GM23338 (cell line): Measurements from ENCODE around the gene NAP1L4. TPM values are rescaled to one million over a fixed set of nuclear protein-coding genes. Genes with fewer than 3 reads are reported as not detected.

Experiments used
- ATAC-seq: fragments of 200-7000 bp; cut with Tn5 transposase; 3 replicates; pipeline ENCODE4 v1.9.1; 2020
- DNase-seq: peaks from one replicate; pipeline ENCODE4 v3.0.0-alpha.2; 2015; ENCODE audit warnings: low spot score
- H2AFZ ChIP-seq: fragments of 200-600 bp; sonication (generic); 2 replicates; pipeline ENCODE4 v1.8.0; 2016; ENCODE audit warnings: antibody characterized with exemption, mild to moderate bottlenecking, moderate library complexity
- H3F3A ChIP-seq: fragments of 200-600 bp; sonication (generic); replicated peaks from 2 replicates; pipeline ENCODE4 v1.8.0; 2017; ENCODE audit warnings: antibody characterized with exemption, mixed run types, low read depth
- H3K27ac ChIP-seq: fragments of 200-600 bp; sonication (generic); 2 replicates; pipeline ENCODE4 v1.6.1; 2016; ENCODE audit warnings: low read depth
- H3K27me3 ChIP-seq: fragments of 200-600 bp; sonication (generic); 2 replicates; pipeline ENCODE4 v1.8.0; 2016; ENCODE audit warnings: mild to moderate bottlenecking, mixed run types, moderate library complexity; ENCODE audit not compliant: insufficient read depth
- H3K36me3 ChIP-seq: fragments of 200-600 bp; sonication (generic); 2 replicates; pipeline ENCODE4 v1.8.0; 2016; ENCODE audit warnings: mild to moderate bottlenecking; ENCODE audit not compliant: insufficient read depth
- H3K4me1 ChIP-seq: fragments of 200-600 bp; sonication (generic); 2 replicates; pipeline ENCODE4 v1.8.0; 2016; ENCODE audit warnings: mild to moderate bottlenecking, moderate library complexity; ENCODE audit not compliant: insufficient read depth
- H3K4me2 ChIP-seq: fragments of 200-600 bp; sonication (generic); 2 replicates; pipeline ENCODE4 v1.7.1; 2017; ENCODE audit warnings: mixed run types
- H3K4me3 ChIP-seq: fragments of 200-600 bp; sonication (generic); 2 replicates; pipeline ENCODE4 v1.6.1; 2016; ENCODE audit warnings: mixed run types
- H3K79me2 ChIP-seq: fragments of 200-600 bp; sonication (generic); replicated peaks from 2 replicates; pipeline ENCODE4 v1.8.0; 2017; ENCODE audit warnings: mild to moderate bottlenecking; ENCODE audit not compliant: insufficient read depth
- H3K9me2 ChIP-seq: fragments of 200-600 bp; sonication (generic); 2 replicates; pipeline ENCODE4 v1.8.0; 2017; ENCODE audit not compliant: insufficient read depth
- H4K20me1 ChIP-seq: fragments of 200-600 bp; sonication (generic); replicated peaks from 2 replicates; pipeline ENCODE4 v1.8.0; 2017; ENCODE audit warnings: mild to moderate bottlenecking; ENCODE audit not compliant: insufficient read depth
- H3K27ac Mint-ChIP-seq: 2 replicates; pipeline ENCODE4 v1.8.0; 2020; ENCODE audit warnings: inconsistent platforms, mild to moderate bottlenecking, moderate library complexity, mixed read lengths
- H3K27me3 Mint-ChIP-seq: 3 replicates; pipeline ENCODE4 v1.8.0; 2022; ENCODE audit warnings: low read depth, mild to moderate bottlenecking, moderate library complexity, mixed read lengths, inconsistent platforms; ENCODE audit not compliant: insufficient read depth, poor library complexity
- H3K36me3 Mint-ChIP-seq: 3 replicates; pipeline ENCODE4 v1.8.0; 2021; ENCODE audit warnings: low read depth, mild to moderate bottlenecking, inconsistent platforms, moderate library complexity, mixed read lengths
- H3K4me1 Mint-ChIP-seq: 3 replicates; pipeline ENCODE4 v1.8.0; 2020; ENCODE audit warnings: mild to moderate bottlenecking, inconsistent platforms, mixed read lengths
- H3K4me3 Mint-ChIP-seq: 3 replicates; pipeline ENCODE4 v1.8.0; 2021; ENCODE audit warnings: moderate library complexity, mild to moderate bottlenecking, inconsistent platforms, mixed read lengths
- H3K9me3 Mint-ChIP-seq: 3 replicates; pipeline ENCODE4 v1.8.0; 2020; ENCODE audit warnings: moderate library complexity, mild to moderate bottlenecking, inconsistent platforms, mixed read lengths
- EZH2phosphoT487 ChIP-seq: fragments of 200-600 bp; sonication (generic); IDR thresholded peaks from one replicate; pipeline ENCODE4 v1.8.1; 2018; ENCODE audit warnings: antibody characterized with exemption; ENCODE audit not compliant: unreplicated experiment
- JUNB ChIP-seq: IDR thresholded peaks from one replicate; pipeline ENCODE4 v1.6.1; 2016; ENCODE audit warnings: antibody characterized with exemption; ENCODE audit not compliant: unreplicated experiment
- STAT1 ChIP-seq: IDR thresholded peaks from one replicate; pipeline ENCODE4 v1.6.1; 2016; ENCODE audit warnings: antibody characterized with exemption; ENCODE audit not compliant: unreplicated experiment
- polyA plus RNA-seq: library from polyadenylated mRNA; unstranded; fragments of >200 nt; fragmentation: Nextera tagmentation; extraction: Ambion mirVana; gene quantifications from 2 replicates; pipeline ENCODE4 v1.2.1, GENCODE V29; 2016
- total RNA-seq: library from RNA; depleted of rRNA; stranded (reverse); fragments of >200 nt; shearing (Covaris generic); gene quantifications from 2 replicates; pipeline ENCODE4 v1.2.3, GENCODE V29; 2014
- TF ChIP-seq, protein P1 (sequence below): fragments of 250-450 bp; sonication (Bioruptor Pico); IDR thresholded peaks from 2 replicates; pipeline ENCODE4 v1.5.0; 2020; ENCODE audit warnings: mild to moderate bottlenecking, moderate library complexity
- TF ChIP-seq, protein P2 (sequence below), 2 experiments: fragments of 200-600 bp in 1 of 2; sonication (generic) in 1 of 2; conservative IDR thresholded peaks; 2 replicates each; pipeline versions ENCODE4 v1.5.1 to v1.6.1; 2016 to 2017; ENCODE audit warnings: antibody characterized with exemption in 2 of 2, low read depth in 2 of 2, mild to moderate bottlenecking in 2 of 2, moderate library complexity in 1 of 2

Gene NAP1L4
- total and polyA plus RNA-seq, 2 experiments from 2014 or later, result 181 to 189 TPM

DNA sequence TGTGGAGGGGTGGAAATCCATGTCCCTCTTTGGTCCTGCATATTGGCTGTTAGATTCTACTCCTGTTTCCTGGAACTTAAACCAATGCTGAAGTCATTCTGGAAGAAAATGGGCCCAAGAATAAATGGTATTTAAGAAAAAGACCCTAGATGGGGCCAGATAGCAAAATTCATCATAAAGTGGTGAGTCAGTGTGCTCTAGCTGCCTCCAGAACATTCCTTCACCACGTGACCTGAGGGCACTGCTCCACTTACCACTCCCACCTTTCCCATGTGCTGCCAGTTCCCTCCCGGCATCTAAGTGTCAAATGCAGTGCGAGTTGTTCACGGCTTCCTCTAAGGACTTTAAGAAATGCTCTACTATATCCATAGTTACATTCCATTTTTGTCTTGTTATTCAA is 30.9 kb upstream of the NAP1L4 start (continued):
- TF ChIP-seq, protein P1, sequence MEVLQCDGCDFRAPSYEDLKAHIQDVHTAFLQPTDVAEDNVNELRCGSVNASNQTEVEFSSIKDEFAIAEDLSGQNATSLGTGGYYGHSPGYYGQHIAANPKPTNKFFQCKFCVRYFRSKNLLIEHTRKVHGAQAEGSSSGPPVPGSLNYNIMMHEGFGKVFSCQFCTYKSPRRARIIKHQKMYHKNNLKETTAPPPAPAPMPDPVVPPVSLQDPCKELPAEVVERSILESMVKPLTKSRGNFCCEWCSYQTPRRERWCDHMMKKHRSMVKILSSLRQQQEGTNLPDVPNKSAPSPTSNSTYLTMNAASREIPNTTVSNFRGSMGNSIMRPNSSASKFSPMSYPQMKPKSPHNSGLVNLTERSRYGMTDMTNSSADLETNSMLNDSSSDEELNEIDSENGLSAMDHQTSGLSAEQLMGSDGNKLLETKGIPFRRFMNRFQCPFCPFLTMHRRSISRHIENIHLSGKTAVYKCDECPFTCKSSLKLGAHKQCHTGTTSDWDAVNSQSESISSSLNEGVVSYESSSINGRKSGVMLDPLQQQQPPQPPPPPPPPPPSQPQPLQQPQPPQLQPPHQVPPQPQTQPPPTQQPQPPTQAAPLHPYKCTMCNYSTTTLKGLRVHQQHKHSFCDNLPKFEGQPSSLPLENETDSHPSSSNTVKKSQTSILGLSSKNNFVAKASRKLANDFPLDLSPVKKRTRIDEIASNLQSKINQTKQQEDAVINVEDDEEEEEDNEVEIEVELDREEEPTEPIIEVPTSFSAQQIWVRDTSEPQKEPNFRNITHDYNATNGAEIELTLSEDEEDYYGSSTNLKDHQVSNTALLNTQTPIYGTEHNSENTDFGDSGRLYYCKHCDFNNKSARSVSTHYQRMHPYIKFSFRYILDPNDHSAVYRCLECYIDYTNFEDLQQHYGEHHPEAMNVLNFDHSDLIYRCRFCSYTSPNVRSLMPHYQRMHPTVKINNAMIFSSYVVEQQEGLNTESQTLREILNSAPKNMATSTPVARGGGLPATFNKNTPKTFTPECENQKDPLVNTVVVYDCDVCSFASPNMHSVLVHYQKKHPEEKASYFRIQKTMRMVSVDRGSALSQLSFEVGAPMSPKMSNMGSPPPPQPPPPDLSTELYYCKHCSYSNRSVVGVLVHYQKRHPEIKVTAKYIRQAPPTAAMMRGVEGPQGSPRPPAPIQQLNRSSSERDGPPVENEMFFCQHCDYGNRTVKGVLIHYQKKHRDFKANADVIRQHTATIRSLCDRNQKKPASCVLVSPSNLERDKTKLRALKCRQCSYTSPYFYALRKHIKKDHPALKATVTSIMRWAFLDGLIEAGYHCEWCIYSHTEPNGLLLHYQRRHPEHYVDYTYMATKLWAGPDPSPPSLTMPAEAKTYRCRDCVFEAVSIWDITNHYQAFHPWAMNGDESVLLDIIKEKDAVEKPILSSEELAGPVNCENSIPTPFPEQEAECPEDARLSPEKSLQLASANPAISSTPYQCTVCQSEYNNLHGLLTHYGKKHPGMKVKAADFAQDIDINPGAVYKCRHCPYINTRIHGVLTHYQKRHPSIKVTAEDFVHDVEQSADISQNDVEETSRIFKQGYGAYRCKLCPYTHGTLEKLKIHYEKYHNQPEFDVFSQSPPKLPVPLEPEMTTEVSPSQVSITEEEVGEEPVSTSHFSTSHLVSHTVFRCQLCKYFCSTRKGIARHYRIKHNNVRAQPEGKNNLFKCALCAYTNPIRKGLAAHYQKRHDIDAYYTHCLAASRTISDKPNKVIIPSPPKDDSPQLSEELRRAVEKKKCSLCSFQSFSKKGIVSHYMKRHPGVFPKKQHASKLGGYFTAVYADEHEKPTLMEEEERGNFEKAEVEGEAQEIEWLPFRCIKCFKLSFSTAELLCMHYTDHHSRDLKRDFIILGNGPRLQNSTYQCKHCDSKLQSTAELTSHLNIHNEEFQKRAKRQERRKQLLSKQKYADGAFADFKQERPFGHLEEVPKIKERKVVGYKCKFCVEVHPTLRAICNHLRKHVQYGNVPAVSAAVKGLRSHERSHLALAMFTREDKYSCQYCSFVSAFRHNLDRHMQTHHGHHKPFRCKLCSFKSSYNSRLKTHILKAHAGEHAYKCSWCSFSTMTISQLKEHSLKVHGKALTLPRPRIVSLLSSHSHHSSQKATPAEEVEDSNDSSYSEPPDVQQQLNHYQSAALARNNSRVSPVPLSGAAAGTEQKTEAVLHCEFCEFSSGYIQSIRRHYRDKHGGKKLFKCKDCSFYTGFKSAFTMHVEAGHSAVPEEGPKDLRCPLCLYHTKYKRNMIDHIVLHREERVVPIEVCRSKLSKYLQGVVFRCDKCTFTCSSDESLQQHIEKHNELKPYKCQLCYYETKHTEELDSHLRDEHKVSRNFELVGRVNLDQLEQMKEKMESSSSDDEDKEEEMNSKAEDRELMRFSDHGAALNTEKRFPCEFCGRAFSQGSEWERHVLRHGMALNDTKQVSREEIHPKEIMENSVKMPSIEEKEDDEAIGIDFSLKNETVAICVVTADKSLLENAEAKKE (CRISPR knock-in tag), result no peak
- TF ChIP-seq JUNB, result no peak
- TF ChIP-seq EZH2phosphoT487, result no peak

DNA sequence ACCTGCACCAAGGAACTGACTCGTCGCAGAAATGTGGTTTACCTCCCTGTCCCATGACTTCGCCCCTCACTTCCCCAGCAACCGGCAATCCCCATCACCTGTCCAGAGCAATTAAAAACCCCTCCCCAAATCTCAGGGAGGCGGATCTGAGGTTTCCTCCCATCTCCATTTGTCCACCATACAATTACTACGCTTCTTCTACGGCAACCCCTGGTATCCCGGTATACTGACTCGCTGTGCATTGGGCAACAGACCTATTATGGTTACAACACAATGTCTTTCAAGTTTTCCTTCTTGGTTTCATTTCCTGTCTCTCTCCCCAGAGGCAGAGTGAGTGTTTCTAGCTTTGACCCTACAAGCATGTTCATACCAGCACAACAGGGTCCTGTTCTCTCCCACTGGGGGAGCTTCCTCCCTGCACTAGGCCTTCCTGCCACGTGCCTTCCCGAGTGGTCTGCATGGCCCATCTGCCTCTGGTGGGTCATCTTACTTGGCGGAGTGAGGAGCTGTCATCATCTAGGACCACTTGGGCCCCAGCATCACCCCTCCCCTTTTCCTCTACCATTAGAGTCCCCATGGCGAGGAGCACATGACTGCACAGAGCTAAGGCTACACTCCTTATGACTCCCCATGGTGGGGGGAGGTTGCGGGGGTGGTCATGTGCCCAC is 30.3 kb upstream of the NAP1L4 start:
- no peaks in the 10 kb centered on the region for H3K9me3 Mint-ChIP-seq
- TF ChIP-seq, protein P2, sequence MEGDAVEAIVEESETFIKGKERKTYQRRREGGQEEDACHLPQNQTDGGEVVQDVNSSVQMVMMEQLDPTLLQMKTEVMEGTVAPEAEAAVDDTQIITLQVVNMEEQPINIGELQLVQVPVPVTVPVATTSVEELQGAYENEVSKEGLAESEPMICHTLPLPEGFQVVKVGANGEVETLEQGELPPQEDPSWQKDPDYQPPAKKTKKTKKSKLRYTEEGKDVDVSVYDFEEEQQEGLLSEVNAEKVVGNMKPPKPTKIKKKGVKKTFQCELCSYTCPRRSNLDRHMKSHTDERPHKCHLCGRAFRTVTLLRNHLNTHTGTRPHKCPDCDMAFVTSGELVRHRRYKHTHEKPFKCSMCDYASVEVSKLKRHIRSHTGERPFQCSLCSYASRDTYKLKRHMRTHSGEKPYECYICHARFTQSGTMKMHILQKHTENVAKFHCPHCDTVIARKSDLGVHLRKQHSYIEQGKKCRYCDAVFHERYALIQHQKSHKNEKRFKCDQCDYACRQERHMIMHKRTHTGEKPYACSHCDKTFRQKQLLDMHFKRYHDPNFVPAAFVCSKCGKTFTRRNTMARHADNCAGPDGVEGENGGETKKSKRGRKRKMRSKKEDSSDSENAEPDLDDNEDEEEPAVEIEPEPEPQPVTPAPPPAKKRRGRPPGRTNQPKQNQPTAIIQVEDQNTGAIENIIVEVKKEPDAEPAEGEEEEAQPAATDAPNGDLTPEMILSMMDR (conservative IDR thresholded peaks at IDR 0.05; ENCODE audit: low read depth in 2 of 2), result no peak
- TF ChIP-seq, protein P1 (CRISPR knock-in tag), result no peak
- TF ChIP-seq EZH2phosphoT487, result no peak
- no peak for TF ChIP-seq STAT1

More for the DNA sequence above, 30.3 kb upstream of the NAP1L4 start:
- Mint-ChIP-seq H3K36me3 (peaks cover 84% of the 10 kb centered on the region), H3K27me3 (peaks cover 8% of the 10 kb centered on the region), H3K27ac (peak overlapping the region; percentile 58), H3K4me1 (peaks cover 14% of the 10 kb centered on the region), H3K4me3 (no peak overlapping the region)
- Histone ChIP-seq H3K27me3 (no peaks in the 10 kb centered on the region), H3K79me2 (no peaks in the 10 kb centered on the region; the same call in 1 of the 2 replicates), H3K4me2 (no peak overlapping the region), H2AFZ (no peak overlapping the region), H3K4me1 (no peaks in the 10 kb centered on the region), H3K9me2 (no peaks in the 10 kb centered on the region), H3K27ac (0 out of 2 replicates have a peak overlapping the region, but pooled peaks have one; percentile 26), H3K36me3 (peaks cover 41% of the 10 kb centered on the region), H3K4me3 (no peak overlapping the region), H3F3A (0 out of 2 replicates have a peak, but pooled peaks cover 8% of the 10 kb centered on the region), H4K20me1 (peaks cover 16% of the 10 kb centered on the region)
- no peak for DNase-seq
- no peak for ATAC-seq
